Measurements from ENCODE around the gene C9.
"Not testable (repeated sequence)": the region's sequence is repeated elsewhere in the genome, so short reads cannot be mapped to it uniquely, and the experiment has no call there.

Gene C9

DNA sequence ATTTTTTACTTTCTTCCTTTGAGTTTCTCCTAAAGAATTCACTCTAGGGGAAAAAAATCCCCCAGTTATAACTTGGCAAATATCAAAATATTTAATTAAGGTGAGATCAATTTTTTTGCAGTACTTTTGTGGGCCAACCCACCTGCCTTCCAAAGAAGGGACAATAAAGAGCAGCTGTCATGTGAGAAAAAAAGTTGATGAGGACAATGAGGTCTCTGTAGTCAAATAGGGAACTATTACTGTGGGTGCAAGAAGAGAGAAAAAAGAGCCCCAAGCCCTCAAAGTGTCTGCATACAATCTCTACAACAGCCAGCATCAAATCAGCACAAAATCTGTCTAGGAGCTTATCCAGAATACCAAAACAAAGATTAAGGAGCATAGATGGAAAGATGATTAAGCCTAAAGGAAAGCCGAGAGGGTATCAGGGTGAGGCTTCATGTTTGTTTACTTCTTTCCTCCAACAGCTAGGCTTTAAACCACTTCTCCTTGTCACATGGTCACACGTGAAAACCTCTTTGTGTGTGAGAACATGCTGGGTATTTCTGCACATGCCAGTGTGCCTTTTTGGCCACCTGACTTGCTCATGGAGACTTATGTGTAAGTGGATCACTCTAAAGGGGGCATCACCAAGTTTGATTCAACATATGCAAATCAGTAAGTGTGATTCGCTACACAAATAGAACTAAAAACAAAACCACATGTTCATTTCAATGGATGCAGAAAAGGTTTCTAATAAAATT is 125.8 kb downstream of the C9 start:
- no peak for TF ChIP-seq CTCF (IDR thresholded peaks at IDR 0.05; ENCODE audit: extremely low read depth, insufficient read depth, missing control alignments)
- DNase-seq (ENCODE audit: low spot score): no peak
- in situ Hi-C loops (cut with MboI; ENCODE audit: low pct_unique_long_range_greater_than_20kb, low sequenced_read_pairs, unreplicated experiment): no loop called here

DNA sequence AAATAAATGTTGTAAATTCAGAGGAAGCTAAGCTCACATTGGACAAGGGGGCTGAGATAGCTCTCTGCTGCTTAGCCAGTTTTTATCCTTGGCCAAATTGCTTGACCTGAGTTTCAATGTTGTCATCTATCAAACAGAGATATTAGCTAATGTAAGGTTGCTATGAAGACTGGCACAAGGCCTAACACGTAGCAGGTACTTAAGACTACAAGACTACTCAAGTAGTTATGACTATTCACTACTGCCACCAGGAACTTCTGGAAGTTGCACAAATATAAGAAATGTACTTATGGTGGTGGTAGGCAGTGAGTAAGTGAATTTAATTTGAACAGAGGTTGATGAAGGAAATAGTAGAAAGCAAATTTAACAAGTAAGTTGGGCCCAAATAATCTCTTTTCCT is 127.6 kb downstream of the C9 start:
- in situ Hi-C loops (cut with MboI; ENCODE audit: low pct_unique_long_range_greater_than_20kb, low sequenced_read_pairs, unreplicated experiment): no loop called here
- no peak for TF ChIP-seq CTCF (IDR thresholded peaks at IDR 0.05; ENCODE audit: extremely low read depth, insufficient read depth, missing control alignments)
- no peak for DNase-seq (ENCODE audit: low spot score)

- no peak for DNase-seq (ENCODE audit: low spot score)
- TF ChIP-seq CTCF (IDR thresholded peaks at IDR 0.05; ENCODE audit: extremely low read depth, insufficient read depth, missing control alignments): no peak
- in situ Hi-C loops (cut with MboI; ENCODE audit: low pct_unique_long_range_greater_than_20kb, low sequenced_read_pairs, unreplicated experiment): no loop called here
Measured at GRCh38 chr5:39235648-39236047, 128.6 kb downstream of the C9 start.

- in situ Hi-C loops (cut with MboI; ENCODE audit: low pct_unique_long_range_greater_than_20kb, low sequenced_read_pairs, unreplicated experiment); DNase-seq (ENCODE audit: low spot score): not testable (repeated sequence)
Measured at GRCh38 chr5:39234494-39234893, 129.8 kb downstream of the C9 start.

Measured in GM13977 (cell line).